Brain microvascular endothelial cell (primary cell): ENCODE results near the gene COL4A1.
A peak's percentile ranks its signal among the peaks of the same experiment; 100 is the strongest.

Experiments used
- DNase-seq: peaks from one replicate; pipeline ENCODE4 v3.0.0-alpha.2; 2020
- H3K27ac ChIP-seq: fragments of 250-450 bp; sonication (Bioruptor Pico); 2 replicates; pipeline ENCODE4 v1.5.1; 2020; ENCODE audit warnings: mild to moderate bottlenecking, moderate library complexity
- H3K27me3 ChIP-seq: fragments of 250-450 bp; sonication (Bioruptor Pico); replicated peaks from 2 replicates; pipeline ENCODE4 v1.5.1; 2020; ENCODE audit warnings: mild to moderate bottlenecking
- H3K36me3 ChIP-seq: fragments of 250-450 bp; sonication (Bioruptor Pico); replicated peaks from 2 replicates; pipeline ENCODE4 v1.5.1; 2020; ENCODE audit warnings: mild to moderate bottlenecking
- H3K4me3 ChIP-seq: 2 replicates; pipeline ENCODE4 v1.5.1; 2011; ENCODE audit warnings: low read depth, mild to moderate bottlenecking, control low read depth, low read length, moderate library complexity
- in situ Hi-C: cut with HindIII; loops from 2 replicates; pipeline ENCODE4 v1.10.0; 2017; ENCODE audit warnings: low sequenced_read_pairs, low pct_ligation_motif_present
- TF ChIP-seq, protein P1 (sequence below): IDR thresholded peaks from 2 replicates; pipeline ENCODE4 v1.5.1; 2011; ENCODE audit warnings: low read depth, mild to moderate bottlenecking, moderate library complexity, low read length, control low read depth, inconsistent platforms; ENCODE audit errors: missing control alignments

The COL4A1 gene

DNA sequence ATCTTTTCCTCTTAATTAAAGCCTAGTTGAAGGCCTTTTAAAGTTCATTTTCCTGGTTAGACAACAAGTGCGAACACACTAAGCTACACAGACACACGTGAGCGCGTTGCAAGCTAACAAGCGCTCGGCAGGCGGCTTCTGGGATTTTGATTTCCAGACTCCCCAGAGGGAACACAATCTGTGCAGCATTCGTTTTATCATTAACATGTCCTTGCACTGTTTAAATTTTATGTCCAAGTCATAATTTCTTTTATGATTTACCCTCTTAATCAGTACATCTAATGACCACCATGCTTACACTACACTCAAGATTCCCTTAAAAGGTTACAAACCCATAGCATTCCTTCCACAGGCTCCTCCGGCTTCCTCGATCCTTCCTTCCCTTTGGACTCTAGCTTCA is 16.8 kb downstream of the COL4A1 start:
- Histone ChIP-seq H3K36me3 (peaks cover 88% of the 10 kb centered on the region), H3K27ac (no peak overlapping the region), H3K27me3 (no peaks in the 10 kb centered on the region), H3K4me3 (no peak overlapping the region)
- in situ Hi-C loops: no loop called here
- TF ChIP-seq, protein P1, sequence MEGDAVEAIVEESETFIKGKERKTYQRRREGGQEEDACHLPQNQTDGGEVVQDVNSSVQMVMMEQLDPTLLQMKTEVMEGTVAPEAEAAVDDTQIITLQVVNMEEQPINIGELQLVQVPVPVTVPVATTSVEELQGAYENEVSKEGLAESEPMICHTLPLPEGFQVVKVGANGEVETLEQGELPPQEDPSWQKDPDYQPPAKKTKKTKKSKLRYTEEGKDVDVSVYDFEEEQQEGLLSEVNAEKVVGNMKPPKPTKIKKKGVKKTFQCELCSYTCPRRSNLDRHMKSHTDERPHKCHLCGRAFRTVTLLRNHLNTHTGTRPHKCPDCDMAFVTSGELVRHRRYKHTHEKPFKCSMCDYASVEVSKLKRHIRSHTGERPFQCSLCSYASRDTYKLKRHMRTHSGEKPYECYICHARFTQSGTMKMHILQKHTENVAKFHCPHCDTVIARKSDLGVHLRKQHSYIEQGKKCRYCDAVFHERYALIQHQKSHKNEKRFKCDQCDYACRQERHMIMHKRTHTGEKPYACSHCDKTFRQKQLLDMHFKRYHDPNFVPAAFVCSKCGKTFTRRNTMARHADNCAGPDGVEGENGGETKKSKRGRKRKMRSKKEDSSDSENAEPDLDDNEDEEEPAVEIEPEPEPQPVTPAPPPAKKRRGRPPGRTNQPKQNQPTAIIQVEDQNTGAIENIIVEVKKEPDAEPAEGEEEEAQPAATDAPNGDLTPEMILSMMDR: no peak
- DNase-seq: no peak

DNA sequence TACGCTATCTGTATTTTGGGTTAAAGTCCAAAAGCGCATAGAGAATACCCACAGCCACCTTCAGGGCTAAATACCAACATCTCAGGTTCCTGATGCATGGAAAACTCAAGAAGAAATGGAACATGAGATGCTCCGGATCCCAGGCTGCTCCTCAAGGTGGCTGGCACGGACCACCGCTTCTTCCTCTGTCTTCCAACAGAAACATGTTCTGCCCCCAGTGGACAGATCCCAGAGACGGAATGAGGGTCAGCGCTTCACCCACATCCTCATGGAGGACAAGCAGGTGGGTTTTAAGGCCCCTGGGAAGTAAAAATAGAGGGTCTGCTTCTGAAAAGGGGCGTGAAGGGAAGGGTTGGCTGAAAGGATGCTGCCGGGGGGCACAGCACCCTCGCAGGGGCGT is 17.3 kb downstream of the COL4A1 start:
- H3K27me3 ChIP-seq: no peaks in the 10 kb centered on the region
- peaks cover 91% of the 10 kb centered on the region for H3K36me3 ChIP-seq
- no peak for DNase-seq
- TF ChIP-seq, protein P1: peak; percentile 32
- in situ Hi-C loops: no loop called here
- H3K27ac ChIP-seq: no peak overlapping the region
- H3K4me3 ChIP-seq: no peak overlapping the region

- in situ Hi-C loops: no loop called here
- DNase-seq: no peak
- TF ChIP-seq, protein P1: no peak
Measured at GRCh38 chr13:110289174-110289573, 17.8 kb downstream of the COL4A1 start.

GRCh38 chr13:110286833-110287819 is 19.8 kb downstream of the COL4A1 start:
- in situ Hi-C loops: no loop called here

More at GRCh38 chr13:110289174-110289573, 17.8 kb downstream of the COL4A1 start:
- H3K27me3 ChIP-seq: no peaks in the 10 kb centered on the region
- H3K4me3 ChIP-seq: no peak overlapping the region
- peaks cover 89% of the 10 kb centered on the region for H3K36me3 ChIP-seq
- H3K27ac ChIP-seq: no peak overlapping the region

GRCh38 chr13:110285991-110286832 is 20.7 kb downstream of the COL4A1 start:
- Histone ChIP-seq H3K4me3 (no peak overlapping the region), H3K27me3 (no peaks in the 10 kb centered on the region), H3K36me3 (peaks cover 87% of the 10 kb centered on the region), H3K27ac (peak overlapping the region; percentile 28)
- in situ Hi-C loops: no loop called here
- TF ChIP-seq, protein P1: no peak
- DNase-seq: no peak

More at GRCh38 chr13:110286833-110287819, 19.8 kb downstream of the COL4A1 start:
- TF ChIP-seq, protein P1: no peak
- peak overlapping the region; percentile 28 for H3K27ac ChIP-seq
- H3K27me3 ChIP-seq: no peaks in the 10 kb centered on the region
- H3K4me3 ChIP-seq: no peak overlapping the region
- peaks cover 89% of the 10 kb centered on the region for H3K36me3 ChIP-seq
- peak; percentile 70 for DNase-seq
